ENCODE results near the gene CRAMP1. TPM values are rescaled to one million over a fixed set of nuclear protein-coding genes. Genes with fewer than 3 reads are reported as not detected.
A peak's percentile ranks its signal among the peaks of the same experiment; 100 is the strongest.

Gene CRAMP1
- total RNA-seq, 1 donor from 2014 or later: 18.0 TPM

GRCh38 chr16:1645914-1646525, 33.9 kb downstream of the CRAMP1 start:
- H3K36me3 Mint-ChIP-seq (ENCODE audit: low read depth, unreplicated experiment): peaks cover 16% of the 10 kb centered on the region
- peaks cover 10% of the 10 kb centered on the region for H3K4me1 Mint-ChIP-seq (ENCODE audit: low read depth, unreplicated experiment)
- peaks cover 34% of the 10 kb centered on the region for H3K79me2 ChIP-seq (ENCODE audit: insufficient read depth, low read length)
- H3K9me3 Mint-ChIP-seq (ENCODE audit: unreplicated experiment): no peaks in the 10 kb centered on the region
- peaks cover 18% of the 10 kb centered on the region for H3K36me3 ChIP-seq (ENCODE audit: insufficient read depth, low read length)
- no peaks in the 10 kb centered on the region for H3K27me3 Mint-ChIP-seq (ENCODE audit: low read depth, unreplicated experiment)
- DNase-seq (ENCODE audit: low read depth) (peak; percentile 20), FAIRE-seq (no peak)
- H3K27ac ChIP-seq (ENCODE audit: low read depth, low read length): peak overlapping the region; percentile 1
- TF ChIP-seq, protein P1, sequence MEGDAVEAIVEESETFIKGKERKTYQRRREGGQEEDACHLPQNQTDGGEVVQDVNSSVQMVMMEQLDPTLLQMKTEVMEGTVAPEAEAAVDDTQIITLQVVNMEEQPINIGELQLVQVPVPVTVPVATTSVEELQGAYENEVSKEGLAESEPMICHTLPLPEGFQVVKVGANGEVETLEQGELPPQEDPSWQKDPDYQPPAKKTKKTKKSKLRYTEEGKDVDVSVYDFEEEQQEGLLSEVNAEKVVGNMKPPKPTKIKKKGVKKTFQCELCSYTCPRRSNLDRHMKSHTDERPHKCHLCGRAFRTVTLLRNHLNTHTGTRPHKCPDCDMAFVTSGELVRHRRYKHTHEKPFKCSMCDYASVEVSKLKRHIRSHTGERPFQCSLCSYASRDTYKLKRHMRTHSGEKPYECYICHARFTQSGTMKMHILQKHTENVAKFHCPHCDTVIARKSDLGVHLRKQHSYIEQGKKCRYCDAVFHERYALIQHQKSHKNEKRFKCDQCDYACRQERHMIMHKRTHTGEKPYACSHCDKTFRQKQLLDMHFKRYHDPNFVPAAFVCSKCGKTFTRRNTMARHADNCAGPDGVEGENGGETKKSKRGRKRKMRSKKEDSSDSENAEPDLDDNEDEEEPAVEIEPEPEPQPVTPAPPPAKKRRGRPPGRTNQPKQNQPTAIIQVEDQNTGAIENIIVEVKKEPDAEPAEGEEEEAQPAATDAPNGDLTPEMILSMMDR (IDR thresholded peaks at IDR 0.05; ENCODE audit: insufficient read depth, low read depth, low read length): no peak
- TF ChIP-seq EZH2 (IDR thresholded peaks at IDR 0.05; ENCODE audit: insufficient read depth, low read length): no peak
- H3K4me2 ChIP-seq (ENCODE audit: low read length): peak overlapping the region; percentile 0
- H3K4me1 ChIP-seq (ENCODE audit: insufficient read depth, low read length): peaks cover 11% of the 10 kb centered on the region
- H3K9me3 ChIP-seq (ENCODE audit: insufficient read depth, low read depth, low read length): no peaks in the 10 kb centered on the region
- no peak overlapping the region for H3K4me3 ChIP-seq (ENCODE audit: insufficient read depth, low read depth, low read length)
- peak overlapping the region; percentile 6 for H3K9ac ChIP-seq (ENCODE audit: low read length)
- no peak overlapping the region for H3K4me3 Mint-ChIP-seq (ENCODE audit: unreplicated experiment)
- no peak overlapping the region for H2AFZ ChIP-seq (ENCODE audit: low read depth, low read length)
- no peaks in the 10 kb centered on the region for H3K27me3 ChIP-seq (ENCODE audit: insufficient read depth, low read length)
- peaks cover 60% of the 10 kb centered on the region for H4K20me1 ChIP-seq (ENCODE audit: insufficient read depth, low read length)
- H3K27ac Mint-ChIP-seq (ENCODE audit: unreplicated experiment): peak overlapping the region; percentile 49

- Histone ChIP-seq H2AFZ (ENCODE audit: low read depth, low read length) (no peak overlapping the region), H3K4me2 (ENCODE audit: low read length) (no peak overlapping the region), H4K20me1 (ENCODE audit: insufficient read depth, low read length) (peaks cover 60% of the 10 kb centered on the region), H3K9me3 (ENCODE audit: insufficient read depth, low read depth, low read length) (no peaks in the 10 kb centered on the region), H3K36me3 (ENCODE audit: insufficient read depth, low read length) (peaks cover 9% of the 10 kb centered on the region), H3K4me1 (ENCODE audit: insufficient read depth, low read length) (peaks cover 11% of the 10 kb centered on the region), H3K9ac (ENCODE audit: low read length) (no peak overlapping the region), H3K79me2 (ENCODE audit: insufficient read depth, low read length) (peaks cover 34% of the 10 kb centered on the region), H3K27me3 (ENCODE audit: insufficient read depth, low read length) (no peaks in the 10 kb centered on the region), H3K4me3 (ENCODE audit: insufficient read depth, low read depth, low read length) (no peak overlapping the region), H3K27ac (ENCODE audit: low read depth, low read length) (no peak overlapping the region)
- Mint-ChIP-seq H3K36me3 (ENCODE audit: low read depth, unreplicated experiment) (peaks cover 22% of the 10 kb centered on the region), H3K9me3 (ENCODE audit: unreplicated experiment) (peaks cover 2% of the 10 kb centered on the region), H3K4me3 (ENCODE audit: unreplicated experiment) (no peak overlapping the region), H3K27me3 (ENCODE audit: low read depth, unreplicated experiment) (no peaks in the 10 kb centered on the region), H3K27ac (ENCODE audit: unreplicated experiment) (no peak overlapping the region), H3K4me1 (ENCODE audit: low read depth, unreplicated experiment) (peaks cover 10% of the 10 kb centered on the region)
- no peak for DNase-seq (ENCODE audit: low read depth)
- no peak for FAIRE-seq
- TF ChIP-seq EZH2 (IDR thresholded peaks at IDR 0.05; ENCODE audit: insufficient read depth, low read length): no peak
- TF ChIP-seq, protein P1 (IDR thresholded peaks at IDR 0.05; ENCODE audit: insufficient read depth, low read depth, low read length): no peak
Measured at GRCh38 chr16:1647856-1648255, 35.7 kb downstream of the CRAMP1 start.

GRCh38 chr16:1650131-1650530, 38.0 kb downstream of the CRAMP1 start:
- no peak overlapping the region for H3K4me3 ChIP-seq (ENCODE audit: insufficient read depth, low read depth, low read length)
- FAIRE-seq (no peak), DNase-seq (ENCODE audit: low read depth) (no peak)
- H3K27me3 ChIP-seq (ENCODE audit: insufficient read depth, low read length): no peaks in the 10 kb centered on the region
- no peaks in the 10 kb centered on the region for H3K9me3 ChIP-seq (ENCODE audit: insufficient read depth, low read depth, low read length)
- H2AFZ ChIP-seq (ENCODE audit: low read depth, low read length): no peak overlapping the region
- H3K79me2 ChIP-seq (ENCODE audit: insufficient read depth, low read length): peaks cover 21% of the 10 kb centered on the region
- Mint-ChIP-seq H3K9me3 (ENCODE audit: unreplicated experiment) (peaks cover 2% of the 10 kb centered on the region), H3K27me3 (ENCODE audit: low read depth, unreplicated experiment) (no peaks in the 10 kb centered on the region), H3K4me3 (ENCODE audit: unreplicated experiment) (no peak overlapping the region), H3K36me3 (ENCODE audit: low read depth, unreplicated experiment) (peaks cover 24% of the 10 kb centered on the region), H3K4me1 (ENCODE audit: low read depth, unreplicated experiment) (peaks cover 10% of the 10 kb centered on the region), H3K27ac (ENCODE audit: unreplicated experiment) (no peak overlapping the region)
- H4K20me1 ChIP-seq (ENCODE audit: insufficient read depth, low read length): peaks cover 44% of the 10 kb centered on the region
- TF ChIP-seq, protein P1 (IDR thresholded peaks at IDR 0.05; ENCODE audit: insufficient read depth, low read depth, low read length): no peak
- TF ChIP-seq EZH2 (IDR thresholded peaks at IDR 0.05; ENCODE audit: insufficient read depth, low read length): no peak
- H3K4me2 ChIP-seq (ENCODE audit: low read length): no peak overlapping the region
- peaks cover 11% of the 10 kb centered on the region for H3K4me1 ChIP-seq (ENCODE audit: insufficient read depth, low read length)
- H3K9ac ChIP-seq (ENCODE audit: low read length): no peak overlapping the region
- peaks cover 8% of the 10 kb centered on the region for H3K36me3 ChIP-seq (ENCODE audit: insufficient read depth, low read length)
- no peak overlapping the region for H3K27ac ChIP-seq (ENCODE audit: low read depth, low read length)
